Hematopoietic multipotent progenitor cell treated with erythropoietin and hydrocortisone succinate and interleukin-3 and kit ligand, for 8 days (in vitro differentiated cells): Measurements from ENCODE around the gene EP400.
A peak's percentile ranks its signal among the peaks of the same experiment; 100 is the strongest.

Source experiments
- DNase-seq: peaks from one replicate; pipeline ENCODE4 v3.0.0-alpha.2; 2015

EP400 gene

GRCh38 chr12:131913666-131914065 lies 36.1 kb upstream of the EP400 start:
- DNase-seq: no peak

- no peak for DNase-seq
Measured at GRCh38 chr12:131914179-131914702, 35.5 kb upstream of the EP400 start.

GRCh38 chr12:131915000-131915689 lies 34.6 kb upstream of the EP400 start:
- no peak for DNase-seq

GRCh38 chr12:131915823-131916222 lies 33.9 kb upstream of the EP400 start:
- no peak for DNase-seq

GRCh38 chr12:131916306-131917138 lies 33.2 kb upstream of the EP400 start:
- no peak for DNase-seq

- no peak for DNase-seq
Measured at GRCh38 chr12:131917139-131917710, 32.5 kb upstream of the EP400 start.

- no peak for DNase-seq
Measured at GRCh38 chr12:131917711-131918306, 31.9 kb upstream of the EP400 start.

- DNase-seq: no peak
Measured at GRCh38 chr12:131918311-131919050, 31.3 kb upstream of the EP400 start.

- DNase-seq: no peak
Measured at GRCh38 chr12:131919051-131919347, 30.7 kb upstream of the EP400 start.

GRCh38 chr12:131919366-131920156 lies 30.2 kb upstream of the EP400 start:
- DNase-seq: no peak

GRCh38 chr12:131920157-131920508 lies 29.6 kb upstream of the EP400 start:
- no peak for DNase-seq

- DNase-seq: no peak
Measured at GRCh38 chr12:131920902-131921840, 28.6 kb upstream of the EP400 start.

- no peak for DNase-seq
Measured at GRCh38 chr12:131921866-131922769, 27.6 kb upstream of the EP400 start.

- DNase-seq: no peak
Measured at GRCh38 chr12:131922772-131923171, 27.0 kb upstream of the EP400 start.

GRCh38 chr12:131923260-131923659 lies 26.5 kb upstream of the EP400 start:
- DNase-seq: no peak

- DNase-seq: no peak
Measured at GRCh38 chr12:131927110-131928079, 22.3 kb upstream of the EP400 start.

GRCh38 chr12:131928080-131928710 lies 21.5 kb upstream of the EP400 start:
- peak; percentile 68 for DNase-seq
